Endometrium (tissue), 2 donors: ENCODE measurements around the gene PCDHA11.
"Not testable (repeated sequence)": the region's sequence is repeated elsewhere in the genome, so short reads cannot be mapped to it uniquely, and the experiment has no call there.

Experiments used
- FAIRE-seq: peaks from 2 replicates; lab custom pipeline; 2012; peaks lifted over from hg19 to GRCh38; lab: Jason Lieb, UNC
- donor health status: control.
- donor health status: control.

PCDHA11 gene

GRCh38 chr5:140868721-140869554, at the start of gene PCDHA11:
PCDHA11 (plus strand) TSS chr5:140868957; CDS start chr5:140869104, 147 bp downstream.
- FAIRE-seq, result no peak

GRCh38 chr5:140821375-140822280, 47.1 kb upstream of the PCDHA11 start, which contains the start of gene PCDHA5:
PCDHA5 (plus strand) TSS chr5:140821613.
- no peak for FAIRE-seq

GRCh38 chr5:140822281-140822629, 46.5 kb upstream of the PCDHA11 start:
- no peak for FAIRE-seq

- FAIRE-seq, result not testable (repeated sequence)
Measured at GRCh38 chr5:140822969-140823368, 45.8 kb upstream of the PCDHA11 start.

GRCh38 chr5:140823475-140823874, 45.3 kb upstream of the PCDHA11 start:
- no peak for FAIRE-seq

- no peak for FAIRE-seq
Measured at GRCh38 chr5:140827704-140828361, 40.9 kb upstream of the PCDHA11 start, which contains the start of gene PCDHA6. PCDHA6 (plus strand) TSS chr5:140827960; CDS start chr5:140828092, 132 bp downstream.

- FAIRE-seq, result no peak
Measured at GRCh38 chr5:140828362-140828737, 40.4 kb upstream of the PCDHA11 start.

- FAIRE-seq, result not testable (repeated sequence)
Measured at GRCh38 chr5:140829511-140830501, 39.0 kb upstream of the PCDHA11 start.

- no peak for FAIRE-seq
Measured at GRCh38 chr5:140833993-140834392, 34.8 kb upstream of the PCDHA11 start, which contains the start of gene PCDHA7. PCDHA7 (plus strand) TSS chr5:140834269; CDS start chr5:140834384, 115 bp downstream.

- not testable (repeated sequence) for FAIRE-seq
Measured at GRCh38 chr5:140834439-140835008, 34.2 kb upstream of the PCDHA11 start.

- FAIRE-seq, result no peak
Measured at GRCh38 chr5:140835622-140836510, 32.9 kb upstream of the PCDHA11 start.

GRCh38 chr5:140840978-140841962, 27.5 kb upstream of the PCDHA11 start, which contains the start of gene PCDHA8:
PCDHA8 (plus strand) TSS chr5:140841187; CDS start chr5:140841322, 135 bp downstream.
- no peak for FAIRE-seq

GRCh38 chr5:140842798-140843733, 25.7 kb upstream of the PCDHA11 start:
- no peak for FAIRE-seq

- not testable (repeated sequence) for FAIRE-seq
Measured at GRCh38 chr5:140848139-140849102, 20.3 kb upstream of the PCDHA11 start, which contains the start of gene PCDHA9. PCDHA9 (plus strand) TSS chr5:140848382; CDS start chr5:140848496, 114 bp downstream.

GRCh38 chr5:140849831-140850634, 18.7 kb upstream of the PCDHA11 start:
- not testable (repeated sequence) for FAIRE-seq
